SK-N-SH (cell line): ENCODE data around the gene CLGN. TPM values are rescaled to one million over a fixed set of nuclear protein-coding genes. Genes with fewer than 3 reads are reported as not detected.
A peak's percentile ranks its signal among the peaks of the same experiment; 100 is the strongest.

Experiments used
- CTCF ChIA-PET: fragments of 300-600, 350-600 bp; formaldehyde crosslinking; extraction: SDS; loops from one replicate; lab custom pipeline; 2021; lab: Yijun Ruan, JAX
- POLR2A ChIA-PET: fragments of 350-600 bp; sonication (Branson Sonifier 250); formaldehyde crosslinking; extraction: SDS; loops from one replicate; lab custom pipeline; 2020; ENCODE audit warnings: antibody characterized with exemption, inconsistent platforms; lab: Yijun Ruan, JAX
- DNase-seq: peaks from one replicate; pipeline ENCODE4 v3.0.0; 2012
- H2AFZ ChIP-seq: fragments of 200-600 bp; sonication (generic); 2 replicates; pipeline ENCODE4 v1.8.1; 2016; ENCODE audit warnings: antibody characterized with exemption, mild to moderate bottlenecking, low read depth
- H3F3A ChIP-seq: fragments of 200-600 bp; sonication (generic); replicated peaks from 2 replicates; pipeline ENCODE3; 2016; ENCODE audit warnings: antibody characterized with exemption, mild to moderate bottlenecking; ENCODE audit not compliant: insufficient read depth
- H3K27ac ChIP-seq, 2 experiments: fragments of 200-500 bp in 1 of 2; fragments of 200-600 bp in 1 of 2; sonication (Bioruptor generic) in 1 of 2; sonication (generic), shearing (Covaris generic) in 1 of 2; 2 replicates each; pipeline versions ENCODE4 v1.5.1 to v1.6.1; 2014 to 2016; ENCODE audit warnings: low read depth in 2 of 2, inconsistent platforms in 1 of 2, low read length in 1 of 2, mild to moderate bottlenecking in 1 of 2, mixed read lengths in 1 of 2
- H3K27me3 ChIP-seq: fragments of 200-600 bp; sonication (generic), shearing (Covaris generic); 2 replicates; pipeline ENCODE4 v1.6.1; 2016; ENCODE audit warnings: mixed run types; ENCODE audit not compliant: insufficient read depth
- H3K36me3 ChIP-seq, 2 experiments: fragments of 200-500 bp in 1 of 2; fragments of 200-600 bp in 1 of 2; sonication (Bioruptor generic) in 1 of 2; sonication (generic) in 1 of 2; replicated peaks in 1 of 2; 2 replicates each; pipeline versions ENCODE3 to v1.5.1; 2014 to 2016; ENCODE audit warnings: low read length in 1 of 2, mild to moderate bottlenecking in 1 of 2; ENCODE audit not compliant: insufficient read depth in 2 of 2, control insufficient read depth in 1 of 2
- H3K4me1 ChIP-seq, 2 experiments: fragments of 200-500 bp in 1 of 2; fragments of 200-600 bp in 1 of 2; sonication (Bioruptor generic) in 1 of 2; sonication (generic), shearing (Covaris generic) in 1 of 2; 2 replicates each; pipeline versions ENCODE4 v1.5.1 to v1.6.1; 2014 to 2016; ENCODE audit warnings: low read depth in 1 of 2, low read length in 1 of 2, mixed run types in 1 of 2; ENCODE audit not compliant: insufficient read depth in 2 of 2, control insufficient read depth in 1 of 2
- H3K4me2 ChIP-seq: fragments of 200-600 bp; sonication (generic), shearing (Covaris generic); 2 replicates; pipeline ENCODE4 v1.6.1; 2017; ENCODE audit warnings: mixed run types
- H3K4me3 ChIP-seq, 2 experiments: fragments of 200-500 bp in 1 of 2; fragments of 200-600 bp in 1 of 2; sonication (Bioruptor generic) in 1 of 2; sonication (generic), shearing (Covaris generic) in 1 of 2; 2 replicates each; pipeline versions ENCODE4 v1.5.1 to v1.8.1; 2014 to 2016; ENCODE audit warnings: low read depth in 2 of 2, inconsistent platforms in 1 of 2, low read length in 1 of 2, mild to moderate bottlenecking in 1 of 2, mixed read lengths in 1 of 2, moderate library complexity in 1 of 2
- H3K79me2 ChIP-seq: fragments of 200-600 bp; sonication (generic); 2 replicates; pipeline ENCODE4 v1.8.1; 2017; ENCODE audit warnings: mild to moderate bottlenecking; ENCODE audit not compliant: insufficient read depth
- H3K9ac ChIP-seq: fragments of 200-600 bp; sonication (generic); 2 replicates; pipeline ENCODE4 v1.6.1; 2017; ENCODE audit warnings: mixed run types
- H3K9me2 ChIP-seq: fragments of 200-600 bp; sonication (generic); 2 replicates; pipeline ENCODE4 v1.6.1; 2017; ENCODE audit warnings: mixed run types
- H3K9me3 ChIP-seq: fragments of 200-600 bp; sonication (generic); 2 replicates; pipeline ENCODE4 v1.6.1; 2017; ENCODE audit warnings: mixed run types, mild to moderate bottlenecking, moderate library complexity
- H4K20me1 ChIP-seq: fragments of 200-600 bp; sonication (generic); 2 replicates; pipeline ENCODE4 v1.6.1; 2017; ENCODE audit warnings: mild to moderate bottlenecking, mixed run types; ENCODE audit not compliant: insufficient read depth
- CHD2 ChIP-seq: fragments of 150-350 bp; IDR thresholded peaks from 2 replicates; pipeline ENCODE4 v1.6.1; 2018; ENCODE audit warnings: low read length; ENCODE audit not compliant: partially characterized antibody
- EP300 ChIP-seq, 2 experiments: IDR thresholded peaks; 2 replicates each; pipeline versions ENCODE4 v1.4.0 to v1.6.1; 2012; ENCODE audit warnings: borderline replicate concordance in 1 of 2, low read depth in 1 of 2, low read length in 1 of 2
- FOXM1 ChIP-seq: IDR thresholded peaks from 2 replicates; pipeline ENCODE4 v1.4.0; 2012; ENCODE audit warnings: low read depth, mild to moderate bottlenecking
- GABPA ChIP-seq: IDR thresholded peaks from 2 replicates; pipeline ENCODE4 v1.4.0; 2012; ENCODE audit warnings: low read depth, mild to moderate bottlenecking
- IRF3 ChIP-seq: fragments of 150-350 bp; IDR thresholded peaks from 2 replicates; pipeline ENCODE4 v1.6.1; 2016; ENCODE audit warnings: mild to moderate bottlenecking, low read depth, low read length
- NFIC ChIP-seq: IDR thresholded peaks from 2 replicates; pipeline ENCODE4 v1.4.0; 2012; ENCODE audit warnings: borderline replicate concordance
- RFX5 ChIP-seq: IDR thresholded peaks from 2 replicates; pipeline ENCODE4 v1.6.1; 2012; ENCODE audit warnings: mild to moderate bottlenecking, improper control_type of control experiment, low read length
- RXRA ChIP-seq: IDR thresholded peaks from 2 replicates; pipeline ENCODE4 v1.4.0; 2012; ENCODE audit warnings: low read depth, mild to moderate bottlenecking, borderline replicate concordance
- SMC3 ChIP-seq: IDR thresholded peaks from 2 replicates; pipeline ENCODE4 v1.6.1; 2012; ENCODE audit warnings: low read depth, low read length, improper control_type of control experiment
- TAF1 ChIP-seq: IDR thresholded peaks from 2 replicates; pipeline ENCODE4 v1.6.1; 2012; ENCODE audit warnings: low read depth, mild to moderate bottlenecking, low read length, moderate library complexity, borderline replicate concordance
- ZBTB33 ChIP-seq: IDR thresholded peaks from 2 replicates; pipeline ENCODE4 v1.4.0; 2012; ENCODE audit warnings: low read depth, borderline replicate concordance
- WGBS: methylation state at CpG from one replicate; pipeline ENCODE4 v1.1.6; 2017; ENCODE audit warnings: low lambda C conversion rate; 5-methylcytosine and 5-hydroxymethylcytosine counted together
- polyA plus RNA-seq, 3 experiments: library from polyadenylated mRNA; depleted of rRNA; stranded (reverse); fragments of >200 nt; gene quantifications; 2 replicates each; pipeline ENCODE4 v1.2.3, GENCODE V29; 2012
- TF ChIP-seq, protein P1 (sequence below): fragments of 200-600 bp; sonication (generic); IDR thresholded peaks from 2 replicates; pipeline ENCODE4 v1.6.1; 2017; ENCODE audit warnings: antibody characterized with exemption, mild to moderate bottlenecking, moderate library complexity
- TF ChIP-seq, protein P2 (sequence below): IDR thresholded peaks from 2 replicates; pipeline ENCODE4 v1.6.1; 2012; ENCODE audit warnings: mild to moderate bottlenecking, low read depth, low read length, moderate library complexity
- TF ChIP-seq, protein P3 (sequence below): IDR thresholded peaks from 2 replicates; pipeline ENCODE4; 2012

The CLGN gene
- polyA plus RNA-seq, 1 of the 3 experiments (the other 2 are of a cell fraction): 0.72 TPM

GRCh38 chr4:140427919-140428471 lies 547 bp upstream of the CLGN start:
- no peak for DNase-seq
- Histone ChIP-seq H3K27ac (peak overlapping the region in 1 of 2 experiments; percentile 65; a peak in 2 of 4 replicates), H3K9me2 (no peaks in the 10 kb centered on the region), H3K4me3 (peak overlapping the region; percentile 78 to 83), H4K20me1 (no peaks in the 10 kb centered on the region), H3K9me3 (no peaks in the 10 kb centered on the region), H3K4me1 (no peaks in the 10 kb centered on the region; a peak in 1 of 4 replicates), H3K27me3 (peaks cover 4% of the 10 kb centered on the region; the same call in 1 of the 2 replicates), H3K9ac (peak overlapping the region; percentile 36; the same call in 1 of the 2 replicates), H3K4me2 (peak overlapping the region; percentile 94), H3K36me3 (no peaks in the 10 kb centered on the region), H2AFZ (peak overlapping the region; percentile 95; the same call in 1 of the 2 replicates), H3F3A (peaks cover 4% of the 10 kb centered on the region), H3K79me2 (no peaks in the 10 kb centered on the region)
- ChIA-PET CTCF (interaction anchor here (0.6 to 5.7 kb wide), 36 partner anchors 9 to 1250 kb away, joined by 3 to 35 read pairs (median 4); partner anchors contain the start of genes ELMOD2 and SCOC), POLR2A (interaction anchor here (1.5 to 2.3 kb wide), 2 partner anchors 54 to 96 kb away, joined by 4 to 11 read pairs; partner anchors contain the start of genes ELMOD2 and SCOC)
- 70% methylated on average over 7 of the region's 7 CpGs for WGBS
- no peak for TF ChIP-seq NFIC

DNA sequence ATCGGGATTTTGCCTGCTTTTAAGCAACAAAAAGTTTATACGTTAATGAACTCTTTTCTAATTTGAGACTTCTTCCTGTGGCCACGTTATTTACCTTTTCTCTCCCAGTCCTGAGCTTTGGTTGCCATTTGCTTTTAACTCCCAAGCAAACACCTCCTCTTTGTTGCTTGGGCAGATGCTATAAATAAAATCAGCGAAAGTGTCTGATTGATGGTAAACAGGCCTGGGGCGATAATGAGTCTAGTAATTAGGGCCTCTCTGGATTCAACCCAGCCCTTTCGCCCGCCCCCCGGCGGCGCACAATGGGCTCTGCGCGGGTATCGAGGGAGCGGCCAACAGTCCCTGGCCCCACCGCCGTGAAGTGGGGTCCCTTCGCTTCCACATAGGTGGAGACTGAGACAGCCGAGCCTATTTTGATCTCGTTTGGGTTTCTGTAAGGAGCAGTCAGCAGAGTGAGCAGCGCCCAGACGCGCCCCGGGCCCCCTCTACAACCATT lies 790 bp downstream of the CLGN start:
- H3K9me2 ChIP-seq: no peaks in the 10 kb centered on the region
- peak overlapping the region; percentile 36; the same call in 1 of the 2 replicates for H3K9ac ChIP-seq
- H3K27me3 ChIP-seq: peaks cover 4% of the 10 kb centered on the region; the same call in 1 of the 2 replicates
- no peaks in the 10 kb centered on the region for H3K9me3 ChIP-seq
- peak overlapping the region in 1 of 2 experiments; percentile 82; a peak in 2 of 4 replicates for H3K27ac ChIP-seq
- H4K20me1 ChIP-seq: no peaks in the 10 kb centered on the region
- peak overlapping the region; percentile 78 to 83 for H3K4me3 ChIP-seq
- peak; percentile 74 for DNase-seq
- H2AFZ ChIP-seq: peak overlapping the region; percentile 95
- POLR2A ChIA-PET: interaction anchor here (1.5 to 2.3 kb wide), 2 partner anchors 53 to 97 kb away, joined by 4 to 11 read pairs; partner anchors contain the start of genes ELMOD2 and SCOC
- H3K4me1 ChIP-seq: no peaks in the 10 kb centered on the region; a peak in 1 of 4 replicates
- CTCF ChIA-PET: interaction anchor here (0.7 to 5.7 kb wide), 30 partner anchors 10 to 707 kb away, joined by 3 to 35 read pairs (median 4); partner anchors contain the start of genes ELMOD2, RNF150 and SCOC
- whole genome bisulfite sequencing: 17% methylated on average over 14 of the region's 23 CpGs
- H3F3A ChIP-seq: peaks cover 4% of the 10 kb centered on the region
- H3K79me2 ChIP-seq: no peaks in the 10 kb centered on the region
- H3K36me3 ChIP-seq: no peaks in the 10 kb centered on the region
- H3K4me2 ChIP-seq: peak overlapping the region; percentile 94
- TF ChIP-seq, protein P1, sequence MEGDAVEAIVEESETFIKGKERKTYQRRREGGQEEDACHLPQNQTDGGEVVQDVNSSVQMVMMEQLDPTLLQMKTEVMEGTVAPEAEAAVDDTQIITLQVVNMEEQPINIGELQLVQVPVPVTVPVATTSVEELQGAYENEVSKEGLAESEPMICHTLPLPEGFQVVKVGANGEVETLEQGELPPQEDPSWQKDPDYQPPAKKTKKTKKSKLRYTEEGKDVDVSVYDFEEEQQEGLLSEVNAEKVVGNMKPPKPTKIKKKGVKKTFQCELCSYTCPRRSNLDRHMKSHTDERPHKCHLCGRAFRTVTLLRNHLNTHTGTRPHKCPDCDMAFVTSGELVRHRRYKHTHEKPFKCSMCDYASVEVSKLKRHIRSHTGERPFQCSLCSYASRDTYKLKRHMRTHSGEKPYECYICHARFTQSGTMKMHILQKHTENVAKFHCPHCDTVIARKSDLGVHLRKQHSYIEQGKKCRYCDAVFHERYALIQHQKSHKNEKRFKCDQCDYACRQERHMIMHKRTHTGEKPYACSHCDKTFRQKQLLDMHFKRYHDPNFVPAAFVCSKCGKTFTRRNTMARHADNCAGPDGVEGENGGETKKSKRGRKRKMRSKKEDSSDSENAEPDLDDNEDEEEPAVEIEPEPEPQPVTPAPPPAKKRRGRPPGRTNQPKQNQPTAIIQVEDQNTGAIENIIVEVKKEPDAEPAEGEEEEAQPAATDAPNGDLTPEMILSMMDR: no peak; the same call in 1 of the 2 replicates
- TF ChIP-seq FOXM1 (no peak), ZBTB33 (no peak), GABPA (no peak), SMC3 (no peak), RFX5 (no peak), CHD2 (no peak), IRF3 (no peak), NFIC (no peak), RXRA (no peak), TAF1 (no peak), EP300 (IDR thresholded peaks at IDR 0.05; ENCODE audit: borderline replicate concordance in 1 of 2, low read depth in 1 of 2, low read length in 1 of 2) (no peak)
- TF ChIP-seq, protein P2, sequence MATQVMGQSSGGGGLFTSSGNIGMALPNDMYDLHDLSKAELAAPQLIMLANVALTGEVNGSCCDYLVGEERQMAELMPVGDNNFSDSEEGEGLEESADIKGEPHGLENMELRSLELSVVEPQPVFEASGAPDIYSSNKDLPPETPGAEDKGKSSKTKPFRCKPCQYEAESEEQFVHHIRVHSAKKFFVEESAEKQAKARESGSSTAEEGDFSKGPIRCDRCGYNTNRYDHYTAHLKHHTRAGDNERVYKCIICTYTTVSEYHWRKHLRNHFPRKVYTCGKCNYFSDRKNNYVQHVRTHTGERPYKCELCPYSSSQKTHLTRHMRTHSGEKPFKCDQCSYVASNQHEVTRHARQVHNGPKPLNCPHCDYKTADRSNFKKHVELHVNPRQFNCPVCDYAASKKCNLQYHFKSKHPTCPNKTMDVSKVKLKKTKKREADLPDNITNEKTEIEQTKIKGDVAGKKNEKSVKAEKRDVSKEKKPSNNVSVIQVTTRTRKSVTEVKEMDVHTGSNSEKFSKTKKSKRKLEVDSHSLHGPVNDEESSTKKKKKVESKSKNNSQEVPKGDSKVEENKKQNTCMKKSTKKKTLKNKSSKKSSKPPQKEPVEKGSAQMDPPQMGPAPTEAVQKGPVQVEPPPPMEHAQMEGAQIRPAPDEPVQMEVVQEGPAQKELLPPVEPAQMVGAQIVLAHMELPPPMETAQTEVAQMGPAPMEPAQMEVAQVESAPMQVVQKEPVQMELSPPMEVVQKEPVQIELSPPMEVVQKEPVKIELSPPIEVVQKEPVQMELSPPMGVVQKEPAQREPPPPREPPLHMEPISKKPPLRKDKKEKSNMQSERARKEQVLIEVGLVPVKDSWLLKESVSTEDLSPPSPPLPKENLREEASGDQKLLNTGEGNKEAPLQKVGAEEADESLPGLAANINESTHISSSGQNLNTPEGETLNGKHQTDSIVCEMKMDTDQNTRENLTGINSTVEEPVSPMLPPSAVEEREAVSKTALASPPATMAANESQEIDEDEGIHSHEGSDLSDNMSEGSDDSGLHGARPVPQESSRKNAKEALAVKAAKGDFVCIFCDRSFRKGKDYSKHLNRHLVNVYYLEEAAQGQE: no peak
- TF ChIP-seq, protein P3, sequence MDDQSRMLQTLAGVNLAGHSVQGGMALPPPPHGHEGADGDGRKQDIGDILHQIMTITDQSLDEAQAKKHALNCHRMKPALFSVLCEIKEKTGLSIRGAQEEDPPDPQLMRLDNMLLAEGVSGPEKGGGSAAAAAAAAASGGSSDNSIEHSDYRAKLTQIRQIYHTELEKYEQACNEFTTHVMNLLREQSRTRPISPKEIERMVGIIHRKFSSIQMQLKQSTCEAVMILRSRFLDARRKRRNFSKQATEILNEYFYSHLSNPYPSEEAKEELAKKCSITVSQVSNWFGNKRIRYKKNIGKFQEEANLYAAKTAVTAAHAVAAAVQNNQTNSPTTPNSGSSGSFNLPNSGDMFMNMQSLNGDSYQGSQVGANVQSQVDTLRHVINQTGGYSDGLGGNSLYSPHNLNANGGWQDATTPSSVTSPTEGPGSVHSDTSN: no peak
